Activated naive CD4-positive, alpha-beta T cell treated with anti-CD3 and anti-CD28 coated beads, Interleukin-2, amount 50 U/mL, for 16 hours (primary cell): ENCODE data around the gene TTLL6.

Source experiments
- DNase-seq: peaks from one replicate; pipeline ENCODE4 v3.0.0-alpha.2; 2020

Gene TTLL6

DNA sequence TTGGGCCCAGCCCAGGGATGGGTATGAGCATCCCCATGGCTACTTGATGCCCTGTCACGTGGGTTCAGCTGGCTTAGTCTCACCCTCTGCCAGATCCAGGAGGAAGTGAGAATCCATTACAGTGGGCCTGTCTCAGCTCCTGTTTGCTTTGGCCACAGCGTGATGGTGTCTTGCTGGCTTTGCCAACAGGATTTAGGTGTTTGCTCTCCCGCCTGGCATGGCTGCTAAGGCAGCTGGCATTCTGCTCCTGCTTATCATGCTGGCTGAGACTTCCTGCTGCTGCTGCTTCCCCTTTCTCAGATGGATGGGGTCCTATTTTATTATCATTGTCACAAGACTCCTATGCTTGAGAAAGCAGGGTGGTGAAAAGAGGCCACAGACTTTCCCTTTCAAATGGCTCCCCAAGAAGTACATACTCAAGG lies 60.2 kb downstream of the TTLL6 start:
- DNase-seq: no peak

DNA sequence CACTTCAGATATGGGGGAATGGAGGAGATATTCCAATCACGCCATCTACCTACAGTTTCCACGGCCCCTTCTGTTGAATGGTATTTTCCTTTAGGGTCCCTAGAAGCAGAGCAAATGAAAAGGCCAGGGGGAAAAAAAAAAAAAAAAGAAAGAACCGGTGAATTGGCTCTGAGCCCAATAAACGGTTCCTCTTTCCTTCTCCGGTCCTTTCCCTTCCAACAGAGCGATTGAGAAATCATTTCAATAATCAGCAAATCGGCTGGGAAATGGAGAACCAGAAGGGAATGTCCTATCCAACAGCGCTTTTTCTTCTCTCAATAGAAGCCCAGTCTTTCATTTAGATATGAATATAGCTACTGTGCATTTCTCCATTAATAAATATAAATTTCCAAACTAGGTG lies 61.7 kb downstream of the TTLL6 start:
- no peak for DNase-seq

GRCh38 chr17:48754500-48755261 lies 62.3 kb downstream of the TTLL6 start:
- peak; percentile 16 for DNase-seq

DNA sequence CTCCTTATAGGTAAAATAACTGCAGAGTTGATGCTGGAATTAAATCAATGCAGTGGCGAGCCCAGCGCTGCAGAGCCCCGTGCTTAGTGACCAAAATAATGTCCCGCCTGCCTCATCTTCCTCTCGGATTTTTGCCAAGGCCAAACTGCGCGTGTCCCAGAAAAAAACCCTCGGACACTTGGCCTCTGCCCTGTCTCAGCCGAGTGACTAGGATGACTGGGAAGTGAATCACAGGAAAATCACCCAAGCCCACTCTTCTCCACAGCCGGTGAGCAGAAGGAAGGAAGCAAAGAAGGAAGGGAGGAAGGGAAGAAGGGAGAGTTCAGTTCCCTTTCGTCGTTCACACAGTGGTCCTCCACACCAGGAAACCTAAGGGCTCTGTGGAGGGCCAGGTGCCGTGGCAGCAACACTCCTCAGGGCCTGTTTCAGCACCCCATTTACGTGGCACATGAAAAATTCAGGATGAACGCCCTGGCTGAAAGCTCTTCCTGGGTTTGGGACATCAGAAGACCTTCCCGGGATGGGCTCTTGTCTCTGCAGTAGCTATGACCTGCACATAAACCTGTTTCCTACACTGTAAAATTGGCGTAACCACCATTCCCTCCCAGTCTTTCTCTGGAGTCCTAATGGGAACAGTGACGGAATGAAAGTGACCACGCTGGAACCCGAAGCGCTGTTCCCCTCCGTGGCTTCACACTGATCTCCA lies 63.1 kb downstream of the TTLL6 start:
- DNase-seq: no peak

DNA sequence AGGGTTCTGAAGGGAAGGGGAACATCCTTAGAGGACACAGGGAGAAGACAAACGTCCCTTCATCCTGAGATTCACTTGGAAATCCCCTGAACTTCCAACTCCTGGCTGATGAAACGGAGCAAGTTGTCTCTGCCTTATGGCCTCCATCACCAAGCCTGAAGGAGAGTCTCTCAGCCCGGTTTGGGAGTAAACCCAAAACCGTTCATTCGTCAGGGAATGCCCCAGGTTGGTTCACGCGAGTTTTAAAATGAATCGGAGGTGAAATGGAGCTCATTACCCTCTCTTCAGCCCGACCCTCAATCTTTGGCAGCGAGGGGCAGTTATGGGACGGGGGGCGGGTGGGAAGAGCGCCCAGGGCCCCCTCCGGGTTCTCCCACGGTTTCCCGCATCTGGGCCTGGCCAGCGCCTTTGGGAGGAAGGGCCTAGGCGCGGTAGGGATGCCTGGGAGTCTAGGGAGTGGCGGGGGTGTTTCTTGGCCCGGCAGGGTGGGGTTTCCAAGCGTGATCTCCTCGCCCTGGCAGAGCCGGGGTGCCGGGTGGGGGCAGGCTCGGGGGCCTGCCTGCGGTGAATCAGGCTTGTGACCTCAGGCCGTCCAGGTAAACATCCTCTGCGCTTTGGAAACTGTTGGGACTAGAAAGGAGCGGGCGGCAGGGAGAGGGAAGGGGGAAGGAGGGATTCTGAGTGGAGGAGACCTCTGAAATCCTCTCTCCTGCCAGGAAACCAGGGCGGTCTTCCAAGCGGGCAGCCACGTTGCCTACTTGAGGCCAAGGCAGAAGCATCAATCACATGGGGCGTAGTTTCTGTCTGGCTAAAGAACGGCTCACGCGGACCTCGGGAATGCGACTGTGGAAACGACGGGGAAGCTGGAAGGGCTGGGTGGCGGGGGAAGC lies 64.4 kb downstream of the TTLL6 start:
- no peak for DNase-seq

- DNase-seq: no peak
Observed at GRCh38 chr17:48751733-48752398, 65.2 kb downstream of the TTLL6 start.

- no peak for DNase-seq
Observed at GRCh38 chr17:48751172-48751571, 65.9 kb downstream of the TTLL6 start.

GRCh38 chr17:48749621-48750553 lies 67.1 kb downstream of the TTLL6 start:
- no peak for DNase-seq

DNA sequence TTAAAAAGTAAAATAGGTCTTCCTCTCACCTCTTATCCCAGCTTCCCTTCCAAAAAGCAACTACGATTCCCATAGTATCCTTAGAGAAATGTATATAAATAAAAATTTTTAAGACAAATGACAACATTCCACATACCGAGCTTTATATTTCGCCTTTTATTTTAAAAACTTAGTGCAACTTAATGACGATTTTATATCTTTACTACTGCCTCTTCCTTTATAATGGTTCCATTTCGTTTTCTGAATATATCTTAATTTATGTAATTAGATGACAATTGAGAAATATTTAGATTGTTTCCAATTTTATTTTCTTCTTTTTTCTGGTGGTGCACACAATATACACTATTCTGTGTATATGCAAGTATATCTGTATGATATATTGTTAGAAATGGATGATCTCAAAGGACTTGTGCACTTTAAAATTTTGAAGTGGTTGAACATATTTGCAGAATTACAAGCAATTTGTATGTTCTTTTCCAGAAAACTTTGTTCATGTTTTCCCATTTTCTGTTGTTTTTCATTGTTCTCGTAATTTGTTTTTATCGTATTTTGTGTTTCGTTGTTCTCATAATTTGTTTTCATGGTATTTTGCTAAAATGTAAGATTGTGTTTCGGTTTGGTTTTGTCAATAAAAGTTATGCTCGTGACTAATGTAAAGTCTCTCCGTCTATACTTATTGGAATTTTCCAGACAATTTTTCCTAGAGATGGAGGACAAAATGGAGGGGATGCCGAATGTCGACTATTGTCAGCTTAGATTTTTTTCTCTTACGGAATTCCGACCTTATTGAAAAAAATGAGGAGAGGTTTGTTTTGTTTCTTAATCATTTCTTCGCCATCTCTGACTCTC lies 68.1 kb downstream of the TTLL6 start:
- DNase-seq: no peak

GRCh38 chr17:48747445-48748363 lies 69.3 kb downstream of the TTLL6 start:
- DNase-seq: no peak

GRCh38 chr17:48746916-48747444 lies 70.0 kb downstream of the TTLL6 start:
- DNase-seq: no peak

DNA sequence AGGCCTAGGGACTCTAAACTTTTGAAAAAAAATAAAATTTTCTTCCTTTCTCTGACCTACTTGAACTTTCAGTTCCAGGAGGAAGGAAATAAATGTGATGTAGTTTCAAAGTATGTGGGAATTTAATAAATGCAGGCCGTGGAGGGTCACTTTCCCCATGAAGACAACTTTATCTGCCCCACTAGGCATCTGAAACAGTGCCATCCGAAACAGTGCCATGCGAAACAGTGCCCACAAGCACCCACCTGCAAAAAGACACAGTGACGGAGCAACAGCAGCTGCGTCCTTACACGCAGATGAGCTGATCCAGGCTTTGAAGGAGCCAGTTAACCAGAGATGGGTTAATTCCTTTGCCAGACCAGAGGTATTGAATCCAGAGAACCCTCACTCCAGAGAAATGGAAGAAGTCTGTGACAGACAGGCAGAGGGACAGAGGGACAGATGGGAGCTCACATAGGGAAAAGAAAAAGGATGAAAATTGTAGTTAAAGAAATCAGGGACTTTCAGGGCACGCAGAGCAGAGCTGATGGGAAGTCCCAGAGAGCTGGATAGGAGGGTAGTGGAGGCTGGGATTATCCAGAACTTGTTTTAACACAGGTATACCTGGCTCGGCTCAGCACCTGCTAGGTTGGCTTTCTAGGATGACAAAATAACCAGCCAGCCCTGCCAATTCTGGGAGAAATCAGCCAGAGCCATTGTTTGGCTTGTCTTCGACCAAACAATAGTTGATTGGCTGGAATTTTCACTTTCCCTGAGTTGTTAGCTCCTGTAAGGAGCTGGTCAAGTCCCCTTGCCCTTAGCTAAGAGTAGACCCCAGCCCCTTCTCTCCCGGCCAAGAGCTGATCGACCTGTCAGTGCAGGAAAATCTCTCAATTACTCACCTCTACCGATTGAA lies 71.4 kb downstream of the TTLL6 start:
- no peak for DNase-seq

- no peak for DNase-seq
Observed at GRCh38 chr17:48740537-48740936, 76.5 kb downstream of the TTLL6 start.

DNA sequence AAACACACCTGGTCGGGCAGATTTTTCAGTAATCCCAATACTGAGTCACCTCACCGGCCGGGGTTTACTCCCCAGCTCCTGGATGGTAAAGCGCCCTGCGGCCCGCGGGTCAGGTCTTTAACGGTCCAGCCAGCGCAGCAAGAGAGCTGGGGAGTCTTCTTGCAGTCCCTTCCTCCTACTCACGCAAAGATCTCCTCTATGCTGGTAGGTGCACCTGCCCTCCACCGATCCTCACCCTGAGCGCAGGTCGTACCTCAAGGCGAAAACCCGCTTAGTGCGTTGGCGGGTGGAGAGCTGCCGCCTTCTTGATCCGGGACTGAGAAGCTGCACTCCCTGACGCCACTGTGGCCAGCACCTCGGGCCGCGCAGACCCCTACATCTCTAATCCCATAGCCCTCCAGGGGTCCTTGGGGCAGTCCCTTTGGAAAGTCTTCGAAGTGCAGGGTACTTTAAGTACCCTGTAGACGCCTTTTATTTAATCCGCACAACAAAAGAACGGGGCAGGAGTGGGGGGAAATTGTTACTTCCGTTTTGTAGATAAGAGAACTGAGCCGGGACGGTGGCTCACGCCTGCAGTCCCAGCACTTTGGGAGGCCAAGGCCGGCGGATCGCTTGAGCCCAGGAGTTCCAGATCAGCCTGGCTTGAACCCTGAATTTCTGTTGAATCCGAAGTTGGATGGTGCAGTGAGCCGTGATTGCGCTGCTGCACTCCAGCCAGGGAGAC lies 78.1 kb downstream of the TTLL6 start:
- DNase-seq: no peak

GRCh38 chr17:48738424-48738802 lies 78.6 kb downstream of the TTLL6 start:
- no peak for DNase-seq

- DNase-seq: no peak
Observed at GRCh38 chr17:48737330-48738043, 79.5 kb downstream of the TTLL6 start.

GRCh38 chr17:48735062-48735351 lies 82.0 kb downstream of the TTLL6 start:
- no peak for DNase-seq
